ENCODE results near the gene FBXL19.

DNA sequence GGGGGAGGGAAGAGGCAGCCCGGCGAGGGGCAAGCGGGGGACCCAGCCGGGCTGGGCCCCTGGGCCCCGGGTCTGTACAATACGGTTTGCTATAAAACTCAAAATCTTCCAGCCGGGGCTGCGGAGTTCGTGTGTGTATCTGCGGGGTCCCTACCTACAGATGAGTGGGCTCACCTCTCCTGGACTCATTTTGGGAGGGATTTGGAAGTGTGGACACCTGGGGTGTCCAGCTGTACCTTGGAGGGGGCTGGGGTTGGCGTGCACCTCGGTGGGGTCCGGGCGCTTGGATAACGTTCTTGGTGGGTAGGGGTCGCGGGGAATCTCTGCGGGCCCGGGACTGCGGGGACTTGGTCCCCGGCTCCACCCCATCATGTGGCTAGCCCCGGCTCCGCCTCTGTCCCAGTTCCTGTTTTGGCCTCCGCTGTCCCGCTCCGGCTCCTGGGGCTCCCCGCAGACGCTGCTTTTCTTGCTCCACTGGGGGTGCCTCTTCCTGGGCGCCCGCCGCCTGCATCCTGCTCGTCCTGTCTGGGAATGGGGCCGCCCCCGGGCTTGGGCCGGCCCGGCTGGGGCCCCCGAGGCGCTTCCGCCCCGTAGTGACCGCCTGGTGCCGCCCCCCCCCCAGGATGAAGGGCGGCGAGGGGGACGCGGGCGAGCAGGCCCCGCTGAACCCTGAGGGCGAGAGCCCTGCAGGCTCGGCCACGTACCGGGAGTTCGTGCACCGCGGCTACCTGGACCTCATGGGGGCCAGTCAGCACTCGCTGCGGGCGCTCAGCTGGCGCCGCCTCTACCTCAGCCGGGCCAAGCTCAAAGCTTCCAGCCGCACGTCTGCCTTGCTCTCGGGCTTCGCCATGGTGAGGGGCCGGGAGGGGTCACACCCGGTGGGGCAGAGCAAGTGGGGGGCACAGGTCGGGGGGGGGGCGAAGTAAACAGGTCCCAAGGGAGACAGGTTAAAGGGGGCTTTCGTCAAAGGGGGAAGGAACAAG lies 25.6 kb downstream of the FBXL19 start, which contains the start of gene ORAI3:
- TF ChIP-seq, protein P1, sequence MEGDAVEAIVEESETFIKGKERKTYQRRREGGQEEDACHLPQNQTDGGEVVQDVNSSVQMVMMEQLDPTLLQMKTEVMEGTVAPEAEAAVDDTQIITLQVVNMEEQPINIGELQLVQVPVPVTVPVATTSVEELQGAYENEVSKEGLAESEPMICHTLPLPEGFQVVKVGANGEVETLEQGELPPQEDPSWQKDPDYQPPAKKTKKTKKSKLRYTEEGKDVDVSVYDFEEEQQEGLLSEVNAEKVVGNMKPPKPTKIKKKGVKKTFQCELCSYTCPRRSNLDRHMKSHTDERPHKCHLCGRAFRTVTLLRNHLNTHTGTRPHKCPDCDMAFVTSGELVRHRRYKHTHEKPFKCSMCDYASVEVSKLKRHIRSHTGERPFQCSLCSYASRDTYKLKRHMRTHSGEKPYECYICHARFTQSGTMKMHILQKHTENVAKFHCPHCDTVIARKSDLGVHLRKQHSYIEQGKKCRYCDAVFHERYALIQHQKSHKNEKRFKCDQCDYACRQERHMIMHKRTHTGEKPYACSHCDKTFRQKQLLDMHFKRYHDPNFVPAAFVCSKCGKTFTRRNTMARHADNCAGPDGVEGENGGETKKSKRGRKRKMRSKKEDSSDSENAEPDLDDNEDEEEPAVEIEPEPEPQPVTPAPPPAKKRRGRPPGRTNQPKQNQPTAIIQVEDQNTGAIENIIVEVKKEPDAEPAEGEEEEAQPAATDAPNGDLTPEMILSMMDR (IDR thresholded peaks at IDR 0.05), result no peak
- TF ChIP-seq EZH2 (IDR thresholded peaks at IDR 0.05; ENCODE audit: borderline replicate concordance, insufficient read depth, low read depth, low read length, poor library complexity, severe bottlenecking), result no peak

All from B cell (primary cell).